GM12865 (cell line): ENCODE measurements around the gene UAP1.
A peak's percentile ranks its signal among the peaks of the same experiment; 100 is the strongest.

Source experiments
- DNase-seq: peaks from one replicate; pipeline ENCODE4 v3.0.0; 2010; ENCODE audit warnings: low read depth
- H3K4me3 ChIP-seq: 2 replicates; pipeline ENCODE4 v1.5.1; 2011; ENCODE audit warnings: mild to moderate bottlenecking, low read depth, low read length, control low read depth
- CTCF ChIP-seq: IDR thresholded peaks from 2 replicates; pipeline ENCODE4 v1.5.1; 2011; ENCODE audit warnings: low read length, control low read depth, low read depth, inconsistent platforms; ENCODE audit not compliant: insufficient read depth; ENCODE audit errors: missing control alignments

Gene UAP1

GRCh38 chr1:162551969-162552683, 9.4 kb upstream of the UAP1 start:
- no peak for DNase-seq
- no peak for TF ChIP-seq CTCF
- H3K4me3 ChIP-seq: no peak overlapping the region

GRCh38 chr1:162552684-162553252, 8.8 kb upstream of the UAP1 start:
- no peak for DNase-seq
- no peak for TF ChIP-seq CTCF
- no peak overlapping the region for H3K4me3 ChIP-seq

- no peak for DNase-seq
- TF ChIP-seq CTCF: no peak
- no peak overlapping the region for H3K4me3 ChIP-seq
Observed at GRCh38 chr1:162554258-162554657, 7.3 kb upstream of the UAP1 start.

GRCh38 chr1:162557536-162557935, 4.0 kb upstream of the UAP1 start:
- no peak for DNase-seq
- H3K4me3 ChIP-seq: no peak overlapping the region
- TF ChIP-seq CTCF: no peak

- no peak for TF ChIP-seq CTCF
- peak overlapping the region; percentile 83 for H3K4me3 ChIP-seq
- no peak for DNase-seq
Observed at GRCh38 chr1:162560303-162561036, 1.1 kb upstream of the UAP1 start.

GRCh38 chr1:162561037-162561615, 396 bp upstream of the UAP1 start:
- DNase-seq: peak; percentile 95
- peak overlapping the region; percentile 83 for H3K4me3 ChIP-seq
- TF ChIP-seq CTCF: no peak
